ENCODE results near the gene CACNA1C. TPM values are rescaled to one million over a fixed set of nuclear protein-coding genes. Genes with fewer than 3 reads are reported as not detected.

CACNA1C gene
- total and polyA plus RNA-seq, 10 of the 15 experiments (the other 5 are each of a cell fraction or from before 2014, with no cell fraction given): under 0.01 to 0.15 (median 0.09) TPM; not detected in 5

- no peak overlapping the region for H3K9ac ChIP-seq (ENCODE audit: control insufficient read depth, insufficient read depth, low read length)
- H3K4me1 ChIP-seq (ENCODE audit: control insufficient read depth, insufficient read depth, low read length): no peaks in the 10 kb centered on the region
- WGBS (ENCODE audit: insufficient coverage, insufficient replicate concordance, low lambda C conversion rate, missing lambda C conversion rate): 48% methylated on average over 3 of the region's 3 CpGs
- H3K36me3 ChIP-seq (ENCODE audit: control insufficient read depth in 2 of 2, insufficient read depth in 2 of 2, low read length in 1 of 2): no peaks in the 10 kb centered on the region
- no TSS peak for BruUV-seq (replicated peaks)
- no peak for TF ChIP-seq MLLT1 (IDR thresholded peaks at IDR 0.05)
- TF ChIP-seq, protein P1, sequence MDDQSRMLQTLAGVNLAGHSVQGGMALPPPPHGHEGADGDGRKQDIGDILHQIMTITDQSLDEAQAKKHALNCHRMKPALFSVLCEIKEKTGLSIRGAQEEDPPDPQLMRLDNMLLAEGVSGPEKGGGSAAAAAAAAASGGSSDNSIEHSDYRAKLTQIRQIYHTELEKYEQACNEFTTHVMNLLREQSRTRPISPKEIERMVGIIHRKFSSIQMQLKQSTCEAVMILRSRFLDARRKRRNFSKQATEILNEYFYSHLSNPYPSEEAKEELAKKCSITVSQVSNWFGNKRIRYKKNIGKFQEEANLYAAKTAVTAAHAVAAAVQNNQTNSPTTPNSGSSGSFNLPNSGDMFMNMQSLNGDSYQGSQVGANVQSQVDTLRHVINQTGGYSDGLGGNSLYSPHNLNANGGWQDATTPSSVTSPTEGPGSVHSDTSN (IDR thresholded peaks at IDR 0.05; ENCODE audit: insufficient replicate concordance, low read depth, low read length): no peak
- no peak for TF ChIP-seq ASH2L (IDR thresholded peaks at IDR 0.05; ENCODE audit: borderline replicate concordance, low read depth)
- TF ChIP-seq ZNF217 (IDR thresholded peaks at IDR 0.05): no peak
- no peak overlapping the region for H2AFZ ChIP-seq (ENCODE audit: control insufficient read depth, low read depth, low read length)
- ChIA-PET SMC1A (ENCODE audit: uncharacterized antibody, unreplicated experiment) (no interaction called here), POLR2A (no interaction called here), RAD21 (ENCODE audit: unreplicated experiment) (no interaction called here), CTCF (interaction anchor here (0.6 kb wide), 1 partner anchor 1444 kb away, joined by 3 read pairs; no protein-coding TSS in a partner anchor)
- ATAC-seq: no peak
- H3K4me2 ChIP-seq (ENCODE audit: control insufficient read depth, insufficient read depth): no peak overlapping the region
- no peaks in the 10 kb centered on the region; the same call in 2 of the 3 replicates for H3K9me3 ChIP-seq (replicated peaks; ENCODE audit: control insufficient read depth, insufficient read depth, low read length)
- peaks cover 0 to 2% of the 10 kb centered on the region in 2 experiments; a peak in 1 of 4 replicates for H3K27me3 ChIP-seq (replicated peaks in 1 of 2; ENCODE audit: control insufficient read depth in 2 of 2, insufficient read depth in 2 of 2, low read length in 1 of 2)
- no peak overlapping the region for H3K27ac ChIP-seq (ENCODE audit: control insufficient read depth, insufficient read depth)
- H4K20me1 ChIP-seq (ENCODE audit: control insufficient read depth, insufficient read depth): no peaks in the 10 kb centered on the region
- no peaks in the 10 kb centered on the region for H3K79me2 ChIP-seq (ENCODE audit: control insufficient read depth, insufficient read depth, low read length)
- intact Hi-C loops (cut with micrococcal nuclease; ENCODE audit: unreplicated experiment): no loop called here
- no peak for FAIRE-seq
- no peak for DNase-seq (ENCODE audit: low read depth, low spot score)
- no peak overlapping the region for H3K4me3 ChIP-seq
- in situ Hi-C loops (cut with MboI): no loop called here
Measured at GRCh38 chr12:2328661-2329060, 275.9 kb downstream of the CACNA1C start.

Measured in GM12878 (cell line).